Body of pancreas (tissue), 4 donors: ENCODE measurements around the gene UFD1. TPM values are rescaled to one million over a fixed set of nuclear protein-coding genes. Genes with fewer than 3 reads are reported as not detected.

Experiments
- ATAC-seq: fragments of 150-250 bp; one replicate; pipeline ENCODE4 v1.9.1; 2016
- DNase-seq, 4 donors: peaks; one replicate each; pipeline ENCODE4 v3.0.0-alpha.2; 2019
- H3K27ac ChIP-seq, 4 donors: fragments of 200-600 bp; sonication (generic); 1 replicate in 3 of 4; 2 replicates in 1 of 4; pipeline versions ENCODE4 v1.5.1 to v1.6.1; 2016 to 2019; ENCODE audit warnings: mild to moderate bottlenecking in 1 of 4, mixed read lengths in 1 of 4, moderate library complexity in 1 of 4
- H3K27me3 ChIP-seq, 2 donors: fragments of 200-600 bp; sonication (generic); one replicate each; pipeline ENCODE4 v1.6.0; 2016; ENCODE audit warnings: mild to moderate bottlenecking in 1 of 2
- H3K36me3 ChIP-seq, 2 donors: fragments of 200-600 bp; sonication (generic); replicated peaks in 1 of 2; 2 replicates each; pipeline ENCODE4 v1.5.1; 2016; ENCODE audit warnings: low read depth in 2 of 2; ENCODE audit not compliant: insufficient read depth in 1 of 2
- H3K4me1 ChIP-seq: fragments of 200-600 bp; sonication (generic); one replicate; pipeline ENCODE4 v1.6.0; 2016
- H3K4me3 ChIP-seq, 2 donors: fragments of 200-600 bp; sonication (generic); 1 replicate in 1 of 2; 2 replicates in 1 of 2; pipeline ENCODE4 v1.5.1; 2016 to 2019
- H3K9me3 ChIP-seq, 3 donors: fragments of 200-600 bp; sonication (generic); 1 replicate in 2 of 3; 2 replicates in 1 of 3; pipeline ENCODE4 v1.5.1; 2016
- CTCF ChIP-seq, 7 experiments: fragments of 450-650 bp in 4 of 7; fragments of 200-600 bp in 3 of 7; sonication (generic) in 3 of 7; IDR thresholded peaks; one replicate each; pipeline ENCODE4 v1.5.1; 2016 to 2019; ENCODE audit warnings: antibody characterized with exemption in 7 of 7
- POLR2A ChIP-seq, 3 donors: fragments of 450-650 bp; IDR thresholded peaks; one replicate each; pipeline ENCODE4 v1.6.1; 2016; ENCODE audit warnings: antibody characterized with exemption in 3 of 3, mild to moderate bottlenecking in 2 of 3
- WGBS, 2 donors: methylation state at CpG; one replicate each; pipeline ENCODE4 v1.1.5; 2017; 5-methylcytosine and 5-hydroxymethylcytosine counted together
- intact Hi-C: fragments of 100-400 bp; cut with DNase I; formaldehyde crosslinking; loops from one replicate; pipeline ENCODE4 v1.15.1; 2023
- total RNA-seq, 2 donors: library from RNA; depleted of rRNA; stranded (reverse); fragments of >200 nt; gene quantifications; one replicate each; pipeline ENCODE4 v1.1.0, GENCODE V29; 2016

The UFD1 gene
- total RNA-seq, 2 donors from 2014 or later, result 13.2 to 27.2 TPM

GRCh38 chr22:19513823-19514222, 34.8 kb upstream of the UFD1 start:
- H3K4me1 ChIP-seq, result no peaks in the 10 kb centered on the region
- 46 to 68% methylated on average over 2 of the region's 2 CpGs for WGBS, 2 donors

GRCh38 chr22:19510919-19511341, 31.9 kb upstream of the UFD1 start:
- Histone ChIP-seq H3K27ac (no peak overlapping the region), H3K9me3 (no peaks in the 10 kb centered on the region), H3K4me3 (no peak overlapping the region), H3K27me3 (no peaks in the 10 kb centered on the region), H3K36me3 (no peaks in the 10 kb centered on the region), H3K4me1 (no peaks in the 10 kb centered on the region)
- intact Hi-C loops, result no loop called here
- 87 to 95% methylated on average over 2 of the region's 2 CpGs for WGBS, 2 donors
- no peak for ATAC-seq
- TF ChIP-seq POLR2A (IDR thresholded peaks at IDR 0.05) (no peak), CTCF (IDR thresholded peaks at IDR 0.05) (no peak)
- no peak for DNase-seq

More at GRCh38 chr22:19513823-19514222, 34.8 kb upstream of the UFD1 start:
- Histone ChIP-seq H3K27ac (no peak overlapping the region), H3K9me3 (no peaks in the 10 kb centered on the region), H3K4me3 (no peak overlapping the region), H3K36me3 (no peaks in the 10 kb centered on the region), H3K27me3 (no peaks in the 10 kb centered on the region)
- TF ChIP-seq POLR2A (IDR thresholded peaks at IDR 0.05) (no peak), CTCF (IDR thresholded peaks at IDR 0.05) (no peak)
- ATAC-seq (no peak), DNase-seq (no peak)
- intact Hi-C loops, result no loop called here

- no peak for DNase-seq
- no peak overlapping the region for H3K27ac ChIP-seq
- no peak for ATAC-seq
- H3K9me3 ChIP-seq, result no peaks in the 10 kb centered on the region
- WGBS, 2 donors, result 91 to 94% methylated on average over 2 of the region's 2 CpGs
- TF ChIP-seq CTCF (IDR thresholded peaks at IDR 0.05) (no peak), POLR2A (IDR thresholded peaks at IDR 0.05) (no peak)
- intact Hi-C loops, result no loop called here
- H3K4me1 ChIP-seq, result no peaks in the 10 kb centered on the region
- H3K36me3 ChIP-seq, result no peaks in the 10 kb centered on the region
- H3K27me3 ChIP-seq, result no peaks in the 10 kb centered on the region
- no peak overlapping the region for H3K4me3 ChIP-seq
Observed at GRCh38 chr22:19509923-19510322, 30.9 kb upstream of the UFD1 start.

GRCh38 chr22:19509191-19509590, 30.2 kb upstream of the UFD1 start:
- Histone ChIP-seq H3K36me3 (no peaks in the 10 kb centered on the region), H3K9me3 (no peaks in the 10 kb centered on the region), H3K4me3 (no peak overlapping the region), H3K27ac (no peak overlapping the region), H3K27me3 (no peaks in the 10 kb centered on the region), H3K4me1 (no peaks in the 10 kb centered on the region)
- intact Hi-C loops, result no loop called here
- 91 to 92% methylated on average over 3 of the region's 3 CpGs for WGBS, 2 donors
- DNase-seq, result no peak
- no peak for TF ChIP-seq CTCF (IDR thresholded peaks at IDR 0.05)
- TF ChIP-seq POLR2A (IDR thresholded peaks at IDR 0.05), result no peak
- no peak for ATAC-seq

GRCh38 chr22:19508024-19508776, 29.2 kb upstream of the UFD1 start:
- Histone ChIP-seq H3K27me3 (no peaks in the 10 kb centered on the region), H3K4me1 (no peaks in the 10 kb centered on the region), H3K9me3 (no peaks in the 10 kb centered on the region), H3K27ac (no peak overlapping the region), H3K36me3 (no peaks in the 10 kb centered on the region), H3K4me3 (no peak overlapping the region)
- intact Hi-C loops, result no loop called here
- DNase-seq (no peak), ATAC-seq (no peak)
- 87 to 88% methylated on average over 4 to 10 of the region's 10 CpGs for WGBS, 2 donors
- TF ChIP-seq POLR2A (IDR thresholded peaks at IDR 0.05) (no peak), CTCF (IDR thresholded peaks at IDR 0.05) (no peak)
